ENCODE data around the gene SYT8. TPM values are rescaled to one million over a fixed set of nuclear protein-coding genes. Genes with fewer than 3 reads are reported as not detected.

SYT8 gene
- polyA plus RNA-seq, 1 of the 3 experiments (the other 2 are of a cell fraction) = not detected

DNA sequence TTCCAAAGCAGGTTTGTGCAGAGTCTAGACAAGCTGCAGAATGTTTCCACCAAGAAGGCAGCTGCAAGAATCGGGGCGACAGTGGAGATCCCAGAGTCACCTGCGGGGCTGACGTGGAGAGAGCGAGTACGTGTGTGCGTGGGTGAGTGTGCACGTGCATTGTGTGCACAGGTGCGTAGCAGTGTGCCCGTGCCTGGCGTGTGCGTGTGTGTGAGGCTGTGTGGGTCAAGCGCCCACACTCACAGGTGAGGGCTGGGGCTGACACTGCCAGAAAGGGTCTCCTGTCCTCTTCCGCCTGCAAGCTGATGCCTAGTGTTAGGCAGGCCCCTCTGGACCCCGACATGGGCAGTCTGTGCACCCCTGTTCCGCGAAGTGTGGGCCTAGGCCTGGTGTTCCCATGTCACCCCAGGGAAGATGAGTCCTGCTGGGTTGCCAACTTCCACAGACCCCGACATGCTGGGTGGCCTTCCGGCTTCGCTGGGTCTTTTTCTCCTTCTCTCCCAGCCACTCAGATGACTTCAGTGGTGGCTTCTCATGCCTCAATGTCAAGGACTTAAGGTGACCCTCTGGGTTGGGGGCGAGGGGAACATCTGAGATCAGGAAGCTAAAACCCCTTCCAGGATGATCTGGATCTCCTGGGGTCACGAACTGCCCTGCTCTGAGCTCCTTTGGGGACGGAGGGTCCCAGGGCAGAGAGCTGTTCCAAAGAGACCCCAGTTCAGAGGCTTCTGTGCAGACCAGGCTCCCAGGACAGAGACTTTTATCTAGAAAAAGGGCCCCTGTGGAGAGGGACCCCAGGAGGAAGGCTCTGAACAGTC, 10.4 kb upstream of the SYT8 start:
- Histone ChIP-seq H3K27ac (ENCODE audit: low read depth in 2 of 2, low read length in 1 of 2) (no peak overlapping the region), H3K9me3 (no peaks in the 10 kb centered on the region), H3K9me2 (no peaks in the 10 kb centered on the region), H3K9ac (no peak overlapping the region), H4K20me1 (ENCODE audit: insufficient read depth) (no peaks in the 10 kb centered on the region), H3K27me3 (ENCODE audit: insufficient read depth) (no peaks in the 10 kb centered on the region), H3F3A (replicated peaks; ENCODE audit: insufficient read depth) (peaks cover 3% of the 10 kb centered on the region), H3K4me1 (ENCODE audit: control insufficient read depth in 1 of 2, insufficient read depth in 2 of 2, low read depth in 1 of 2, low read length in 1 of 2) (peaks cover 13 to 38% of the 10 kb centered on the region in 2 experiments; a peak in 3 of 4 replicates), H3K36me3 (replicated peaks in 1 of 2; ENCODE audit: control insufficient read depth in 1 of 2, insufficient read depth in 2 of 2, low read length in 1 of 2) (no peaks in the 10 kb centered on the region), H3K4me2 (no peak overlapping the region), H2AFZ (ENCODE audit: low read depth) (no peak overlapping the region), H3K4me3 (ENCODE audit: low read depth in 2 of 2, low read length in 1 of 2) (peak overlapping the region in 1 of 2 experiments; percentile 43; a peak in 1 of 4 replicates), H3K79me2 (ENCODE audit: insufficient read depth) (no peaks in the 10 kb centered on the region)
- ChIA-PET CTCF (interaction anchor here (0.6 to 20.8 kb wide), 7 partner anchors 9 to 326 kb away, joined by 3 to 585 read pairs (median 9); partner anchors contain the start of genes IGF2 and SYT8), POLR2A (no interaction called here)
- WGBS (ENCODE audit: low lambda C conversion rate) = 79% methylated on average over 19 of the region's 23 CpGs
- TF ChIP-seq NFIC (IDR thresholded peaks at IDR 0.05; ENCODE audit: borderline replicate concordance) (no peak), SMC3 (IDR thresholded peaks at IDR 0.05; ENCODE audit: low read depth, low read length) (no peak), SIN3A (IDR thresholded peaks at IDR 0.05; ENCODE audit: borderline replicate concordance, low read depth, low read length) (no peak)
- DNase-seq = no peak

- TF ChIP-seq CTCF (IDR thresholded peaks at IDR 0.05) (no peak), GABPA (IDR thresholded peaks at IDR 0.05; ENCODE audit: low read depth) (no peak), RCOR1 (IDR thresholded peaks at IDR 0.05; ENCODE audit: low read length) (no peak), FOXM1 (IDR thresholded peaks at IDR 0.05; ENCODE audit: low read depth) (no peak), NFIC (IDR thresholded peaks at IDR 0.05; ENCODE audit: borderline replicate concordance) (no peak), SIN3A (IDR thresholded peaks at IDR 0.05; ENCODE audit: borderline replicate concordance, low read depth, low read length) (no peak), GATA2 (CRISPR knock-in tag; IDR thresholded peaks at IDR 0.05) (no peak), ELF1 (IDR thresholded peaks at IDR 0.05) (no peak), TEAD4 (IDR thresholded peaks at IDR 0.05; ENCODE audit: borderline replicate concordance, insufficient read depth) (no peak), IRF3 (IDR thresholded peaks at IDR 0.05; ENCODE audit: low read depth, low read length) (no peak), RAD21 (IDR thresholded peaks at IDR 0.05; ENCODE audit: low read length) (no peak), TAF1 (IDR thresholded peaks at IDR 0.05; ENCODE audit: borderline replicate concordance, low read depth, low read length) (no peak), MXI1 (IDR thresholded peaks at IDR 0.05; ENCODE audit: low read depth, low read length) (no peak), RFX5 (IDR thresholded peaks at IDR 0.05; ENCODE audit: low read length) (no peak), FOXJ3 (CRISPR knock-in tag; IDR thresholded peaks at IDR 0.05) (no peak)
- no peak for DNase-seq
- H3K9me2 ChIP-seq = no peaks in the 10 kb centered on the region
- peaks cover 13 to 41% of the 10 kb centered on the region in 2 experiments; a peak in 3 of 4 replicates for H3K4me1 ChIP-seq (ENCODE audit: control insufficient read depth in 1 of 2, insufficient read depth in 2 of 2, low read depth in 1 of 2, low read length in 1 of 2)
- H3K4me3 ChIP-seq (ENCODE audit: low read depth in 2 of 2, low read length in 1 of 2) = peak overlapping the region in 1 of 2 experiments; percentile 43; a peak in 1 of 4 replicates
- H3K27me3 ChIP-seq (ENCODE audit: insufficient read depth) = no peaks in the 10 kb centered on the region
- no peaks in the 10 kb centered on the region for H4K20me1 ChIP-seq (ENCODE audit: insufficient read depth)
- POLR2A ChIA-PET = no interaction called here
- 76% methylated on average over 7 of the region's 26 CpGs for WGBS (ENCODE audit: low lambda C conversion rate)
- no peak overlapping the region for H3K9ac ChIP-seq
- H3K36me3 ChIP-seq (replicated peaks in 1 of 2; ENCODE audit: control insufficient read depth in 1 of 2, insufficient read depth in 2 of 2, low read length in 1 of 2) = no peaks in the 10 kb centered on the region
- no peak overlapping the region for H3K4me2 ChIP-seq
- H3K27ac ChIP-seq (ENCODE audit: low read depth in 2 of 2, low read length in 1 of 2) = no peak overlapping the region
- no peaks in the 10 kb centered on the region for H3K79me2 ChIP-seq (ENCODE audit: insufficient read depth)
- H3F3A ChIP-seq (replicated peaks; ENCODE audit: insufficient read depth) = peaks cover 3% of the 10 kb centered on the region
- no peaks in the 10 kb centered on the region for H3K9me3 ChIP-seq
- CTCF ChIA-PET = interaction anchor here (0.6 to 20.8 kb wide), 9 partner anchors 8 to 325 kb away, joined by 3 to 585 read pairs (median 4); partner anchors contain the start of genes IGF2 and SYT8
- no peak overlapping the region for H2AFZ ChIP-seq (ENCODE audit: low read depth)
Measured at GRCh38 chr11:1825039-1825740, 9.6 kb upstream of the SYT8 start.
